Measurements from ENCODE around the gene TMEM17. TPM values are rescaled to one million over a fixed set of nuclear protein-coding genes. Genes with fewer than 3 reads are reported as not detected.

Gene TMEM17
- total RNA-seq, 2 donors from 2014 or later, result not detected

DNA sequence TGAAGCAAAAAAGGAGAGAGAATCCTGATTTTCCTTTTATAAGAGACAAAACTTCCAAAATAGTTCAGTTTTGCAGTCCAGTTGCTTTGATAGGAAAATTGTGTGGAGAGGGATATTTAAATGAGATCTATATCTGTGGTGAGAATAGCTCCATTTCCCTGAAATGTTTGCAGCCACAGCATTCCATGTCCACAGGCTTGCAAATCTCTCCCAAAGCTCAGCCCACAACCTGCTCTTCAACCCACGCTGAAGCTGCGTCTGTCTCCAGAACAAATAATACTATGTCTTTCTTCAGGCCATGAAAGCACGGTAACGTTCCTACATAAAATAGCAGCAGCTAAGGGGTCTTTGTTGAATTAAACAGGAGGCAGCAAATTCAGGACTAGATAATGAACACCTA lies 31.8 kb downstream of the TMEM17 start:
- H3K4me3 Mint-ChIP-seq, result no peak overlapping the region
- DNase-seq, result no peak
- no peak for ATAC-seq
- H3K4me1 Mint-ChIP-seq, result no peaks in the 10 kb centered on the region
- peaks cover 66% of the 10 kb centered on the region for H3K27me3 Mint-ChIP-seq
- H3K27ac Mint-ChIP-seq, result no peak overlapping the region
- no peaks in the 10 kb centered on the region for H3K9me3 ChIP-seq (ENCODE audit: control insufficient read depth, low read length, poor library complexity, severe bottlenecking)
- H3K36me3 Mint-ChIP-seq (ENCODE audit: low read depth), result peaks cover 2% of the 10 kb centered on the region

DNA sequence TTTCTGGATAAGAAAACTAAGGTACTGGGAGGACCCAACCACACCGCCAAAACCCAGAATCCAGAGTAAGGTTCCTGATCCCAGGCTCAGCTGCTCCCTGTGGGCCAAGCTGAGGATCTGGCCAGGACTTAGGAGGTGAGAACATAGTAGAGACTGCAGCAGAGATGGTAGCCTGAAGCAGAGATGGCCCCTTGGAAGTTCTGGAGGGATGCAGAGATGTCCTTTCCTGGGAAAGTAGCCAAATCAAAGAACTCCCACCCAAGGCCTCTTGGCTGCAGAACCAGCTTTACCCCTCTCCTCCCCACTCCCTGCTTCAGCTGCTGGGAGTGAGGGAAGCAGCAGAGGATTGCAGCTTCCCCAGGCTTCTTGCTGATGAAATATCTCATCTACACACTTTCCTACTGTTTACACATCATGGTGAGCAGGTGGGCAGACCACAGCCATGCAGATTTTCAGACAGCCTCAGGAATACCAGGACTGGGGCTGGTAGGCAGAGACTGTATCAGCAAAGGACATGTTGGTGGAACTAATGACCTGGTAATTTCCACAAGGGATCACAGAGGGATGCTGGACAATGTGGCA lies 32.7 kb downstream of the TMEM17 start:
- H3K4me1 Mint-ChIP-seq, result no peaks in the 10 kb centered on the region
- ATAC-seq (no peak), DNase-seq (no peak)

DNA sequence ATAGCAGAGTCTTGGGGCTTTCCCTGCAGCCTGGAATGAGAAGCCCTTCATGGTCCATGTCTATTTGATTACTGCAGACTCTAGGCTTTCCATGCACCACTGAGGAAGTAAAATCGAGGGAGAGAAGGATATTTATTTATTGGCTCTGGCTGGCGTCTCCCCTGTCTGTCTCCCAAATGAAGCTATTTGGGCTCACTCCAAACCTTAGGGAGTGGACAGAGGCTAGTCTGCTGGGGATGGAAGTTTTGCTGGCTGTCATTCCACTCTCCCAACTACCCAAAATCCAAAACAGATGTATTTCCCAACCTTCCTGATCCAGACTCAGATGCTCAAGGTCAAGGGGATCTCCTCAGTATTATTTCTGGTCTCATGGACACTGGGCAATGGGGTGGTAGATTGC lies 33.7 kb downstream of the TMEM17 start:
- no peak for DNase-seq
- Mint-ChIP-seq H3K4me1 (no peaks in the 10 kb centered on the region), H3K4me3 (no peak overlapping the region), H3K27me3 (peaks cover 66% of the 10 kb centered on the region), H3K27ac (no peak overlapping the region), H3K36me3 (ENCODE audit: low read depth) (peaks cover 2% of the 10 kb centered on the region)
- H3K9me3 ChIP-seq (ENCODE audit: control insufficient read depth, low read length, poor library complexity, severe bottlenecking), result no peaks in the 10 kb centered on the region
- ATAC-seq, result no peak

More for the DNA sequence above, 32.7 kb downstream of the TMEM17 start:
- no peak overlapping the region for H3K27ac Mint-ChIP-seq
- peaks cover 2% of the 10 kb centered on the region for H3K36me3 Mint-ChIP-seq (ENCODE audit: low read depth)
- H3K27me3 Mint-ChIP-seq, result peaks cover 66% of the 10 kb centered on the region
- no peaks in the 10 kb centered on the region for H3K9me3 ChIP-seq (ENCODE audit: control insufficient read depth, low read length, poor library complexity, severe bottlenecking)
- H3K4me3 Mint-ChIP-seq, result no peak overlapping the region

DNA sequence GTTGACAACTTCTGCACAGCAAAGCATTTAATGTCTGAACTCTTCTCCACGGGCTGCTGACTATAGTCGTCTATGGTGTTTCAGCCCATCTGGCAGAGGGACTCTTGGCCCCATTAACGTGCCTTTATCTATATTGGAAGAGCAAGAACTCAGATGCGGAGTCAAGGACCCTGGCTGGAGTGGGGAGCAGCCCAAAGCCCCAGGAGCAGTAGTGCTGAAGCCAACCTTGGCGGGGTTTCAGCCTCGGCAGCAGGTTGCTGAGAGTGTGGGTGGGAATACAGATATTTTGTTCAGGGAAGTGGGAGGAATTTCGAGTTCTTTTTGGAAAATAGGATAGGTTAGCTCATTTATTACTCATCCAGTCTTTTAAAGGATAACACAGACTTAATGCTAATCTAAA lies 34.2 kb downstream of the TMEM17 start:
- H3K4me3 Mint-ChIP-seq, result no peak overlapping the region

DNA sequence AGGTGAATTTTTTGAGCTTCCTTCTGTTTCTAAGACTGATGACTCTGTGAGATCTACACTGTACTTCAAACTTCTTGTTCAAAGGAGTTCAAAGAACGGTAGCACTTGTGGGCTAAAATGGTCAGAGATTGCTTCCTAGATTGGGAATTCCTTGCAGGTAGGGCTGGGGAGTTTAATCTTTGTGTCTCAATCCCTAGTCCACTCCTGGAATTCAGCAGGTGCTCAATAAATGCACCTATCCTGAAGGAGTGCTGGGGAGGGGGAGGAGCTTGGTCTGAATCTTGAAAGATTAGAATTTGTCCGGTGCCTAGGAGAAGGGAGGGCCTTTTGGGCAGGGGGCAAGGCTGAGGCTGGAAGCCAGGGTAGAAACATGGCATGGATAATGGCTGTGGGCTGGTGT lies 34.6 kb downstream of the TMEM17 start:
- H3K4me3 Mint-ChIP-seq, result no peak overlapping the region

More for the DNA sequence above, 34.2 kb downstream of the TMEM17 start:
- DNase-seq (no peak), ATAC-seq (no peak)
- peaks cover 64% of the 10 kb centered on the region for H3K27me3 Mint-ChIP-seq
- H3K4me1 Mint-ChIP-seq, result no peaks in the 10 kb centered on the region
- no peaks in the 10 kb centered on the region for H3K9me3 ChIP-seq (ENCODE audit: control insufficient read depth, low read length, poor library complexity, severe bottlenecking)
- peaks cover 2% of the 10 kb centered on the region for H3K36me3 Mint-ChIP-seq (ENCODE audit: low read depth)
- H3K27ac Mint-ChIP-seq, result no peak overlapping the region

DNA sequence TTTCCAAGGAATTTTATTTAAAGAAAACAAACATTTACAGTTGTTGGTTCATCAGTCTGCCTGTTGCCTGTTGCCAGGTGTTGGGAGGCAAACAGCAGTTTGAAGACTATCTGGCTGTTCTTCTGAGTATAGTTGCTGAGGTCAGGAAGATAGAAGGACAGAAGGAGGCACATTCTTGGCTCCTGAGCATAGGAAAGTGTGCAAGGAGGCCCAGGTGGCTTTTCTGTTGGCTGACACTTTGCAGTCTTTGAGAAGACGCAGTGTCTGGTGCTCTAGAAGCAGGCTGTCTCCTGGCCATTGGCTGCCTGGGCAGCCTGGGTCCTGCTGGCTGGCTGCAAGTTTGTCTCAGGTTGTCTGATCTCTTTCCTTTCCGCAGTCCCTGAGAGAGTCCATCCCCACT lies 36.4 kb downstream of the TMEM17 start:
- H3K9me3 ChIP-seq (ENCODE audit: control insufficient read depth, low read length, poor library complexity, severe bottlenecking), result no peaks in the 10 kb centered on the region
- H3K27ac Mint-ChIP-seq, result no peak overlapping the region
- no peak overlapping the region for H3K4me3 Mint-ChIP-seq
- H3K4me1 Mint-ChIP-seq, result no peaks in the 10 kb centered on the region
- no peak for DNase-seq
- H3K27me3 Mint-ChIP-seq, result peaks cover 45% of the 10 kb centered on the region
- ATAC-seq, result no peak
- H3K36me3 Mint-ChIP-seq (ENCODE audit: low read depth), result no peaks in the 10 kb centered on the region

More for the DNA sequence above, 34.6 kb downstream of the TMEM17 start:
- no peak for DNase-seq
- no peak for ATAC-seq
- peaks cover under 1% of the 10 kb centered on the region for H3K36me3 Mint-ChIP-seq (ENCODE audit: low read depth)
- no peaks in the 10 kb centered on the region for H3K4me1 Mint-ChIP-seq
- H3K27me3 Mint-ChIP-seq, result peaks cover 60% of the 10 kb centered on the region
- H3K9me3 ChIP-seq (ENCODE audit: control insufficient read depth, low read length, poor library complexity, severe bottlenecking), result no peaks in the 10 kb centered on the region
- H3K27ac Mint-ChIP-seq, result no peak overlapping the region

DNA sequence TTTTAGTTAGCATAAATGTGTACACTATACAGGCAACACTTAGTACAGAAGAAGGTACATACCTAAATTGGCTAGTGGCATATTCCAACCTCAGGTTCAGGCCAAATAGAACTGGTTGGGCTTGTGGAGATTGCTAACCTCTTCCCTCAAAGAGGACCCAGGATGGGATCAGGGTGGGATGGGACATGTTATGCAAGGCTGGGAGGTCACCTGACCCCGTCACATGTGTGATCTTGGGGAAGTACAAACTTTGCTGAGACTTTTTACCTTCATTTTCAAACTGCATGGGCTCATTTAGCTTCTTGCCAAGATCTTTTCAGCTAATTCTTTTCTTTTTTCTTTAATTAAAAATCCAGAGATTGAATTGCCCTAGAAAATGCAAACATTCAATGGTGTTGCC lies 36.9 kb downstream of the TMEM17 start:
- Mint-ChIP-seq H3K4me3 (no peak overlapping the region), H3K27me3 (peaks cover 44% of the 10 kb centered on the region), H3K4me1 (no peaks in the 10 kb centered on the region), H3K36me3 (ENCODE audit: low read depth) (no peaks in the 10 kb centered on the region), H3K27ac (no peak overlapping the region)
- ATAC-seq (no peak), DNase-seq (no peak)
- no peaks in the 10 kb centered on the region for H3K9me3 ChIP-seq (ENCODE audit: control insufficient read depth, low read length, poor library complexity, severe bottlenecking)

DNA sequence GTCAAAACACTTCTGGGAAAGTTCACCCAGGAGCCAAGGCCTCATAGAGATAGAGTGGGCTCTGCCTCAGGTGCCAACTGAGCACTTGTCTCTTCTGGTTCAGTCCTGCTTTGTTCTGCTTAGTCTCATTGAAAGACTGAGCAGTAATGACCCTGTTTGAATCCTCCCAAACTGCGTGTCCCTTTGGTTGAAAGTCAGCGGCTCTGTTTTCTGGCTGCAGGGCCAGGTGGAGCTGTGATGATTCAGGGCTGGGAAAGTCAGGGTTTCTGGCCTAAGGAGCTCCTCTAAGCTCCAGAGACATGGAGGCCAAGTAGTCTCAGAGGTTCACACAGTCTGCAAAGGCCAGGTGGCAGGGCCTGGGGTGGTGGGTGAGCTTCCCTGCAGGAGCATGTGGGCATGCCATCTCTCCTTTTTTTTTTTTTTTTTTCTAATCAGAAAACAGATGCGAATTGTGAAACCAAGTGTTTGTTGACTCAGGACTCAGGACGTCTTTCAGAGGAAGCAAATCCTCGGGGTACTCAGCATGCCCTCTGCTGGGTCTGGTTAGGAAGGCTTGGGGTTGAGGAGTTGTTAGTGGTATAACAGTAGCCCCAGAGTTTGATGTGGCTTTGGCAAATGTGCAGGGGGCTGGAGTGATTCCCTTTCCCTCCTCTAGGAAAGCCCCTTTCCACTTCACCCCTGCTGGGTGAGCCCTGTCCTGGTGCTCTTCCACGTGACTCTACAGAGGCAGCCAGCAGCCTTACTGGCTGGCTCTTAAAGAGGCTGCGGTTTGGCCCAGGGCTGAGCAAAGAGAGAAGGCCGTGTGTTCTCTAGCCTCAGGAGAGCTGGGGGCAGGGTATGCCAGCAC lies 38.3 kb downstream of the TMEM17 start:
- DNase-seq (no peak), ATAC-seq (no peak)
- Mint-ChIP-seq H3K27ac (no peak overlapping the region), H3K4me3 (no peak overlapping the region), H3K27me3 (peaks cover 44% of the 10 kb centered on the region), H3K4me1 (no peaks in the 10 kb centered on the region), H3K36me3 (ENCODE audit: low read depth) (no peaks in the 10 kb centered on the region)
- H3K9me3 ChIP-seq (ENCODE audit: control insufficient read depth, low read length, poor library complexity, severe bottlenecking), result no peaks in the 10 kb centered on the region

DNA sequence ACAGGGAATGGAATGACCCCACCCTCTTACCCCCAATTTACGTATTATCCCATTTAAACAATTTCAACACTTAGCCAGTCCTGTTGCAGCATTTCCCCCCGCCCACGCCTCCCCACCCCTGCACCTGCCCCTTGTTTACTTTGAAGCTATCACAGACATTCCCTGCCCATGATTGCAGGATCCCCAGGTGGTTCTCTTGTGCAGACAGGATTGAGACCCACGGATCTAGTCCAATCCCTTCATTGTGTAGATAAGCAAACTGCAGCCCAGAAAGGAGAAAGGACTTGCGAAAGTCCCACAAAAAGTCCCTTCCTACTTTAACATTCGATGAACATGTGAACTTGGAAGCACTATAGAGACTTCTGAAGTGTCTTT lies 38.9 kb downstream of the TMEM17 start:
- H3K27ac Mint-ChIP-seq, result no peak overlapping the region
- DNase-seq, result no peak
- H3K4me3 Mint-ChIP-seq, result no peak overlapping the region
- ATAC-seq, result no peak
- no peaks in the 10 kb centered on the region for H3K9me3 ChIP-seq (ENCODE audit: control insufficient read depth, low read length, poor library complexity, severe bottlenecking)
- peaks cover 39% of the 10 kb centered on the region for H3K27me3 Mint-ChIP-seq
- H3K4me1 Mint-ChIP-seq, result no peaks in the 10 kb centered on the region
- H3K36me3 Mint-ChIP-seq (ENCODE audit: low read depth), result no peaks in the 10 kb centered on the region

DNA sequence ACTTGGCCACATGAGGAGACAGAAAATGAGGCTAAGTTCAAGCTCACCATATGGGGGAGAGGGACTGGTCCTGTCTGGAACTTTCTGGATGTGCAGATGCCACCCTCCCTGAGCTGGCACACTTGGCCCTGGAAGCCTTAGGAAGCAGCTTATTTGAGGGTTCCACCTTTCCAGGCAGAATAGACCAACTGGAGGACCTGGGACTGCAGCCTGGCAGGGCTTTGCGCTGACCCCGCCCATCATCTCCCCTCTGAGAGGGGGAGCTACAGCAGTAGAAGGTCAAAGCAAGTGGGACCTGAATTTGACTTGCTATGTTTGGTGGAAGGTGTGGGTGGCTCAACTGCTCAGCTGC lies 39.5 kb downstream of the TMEM17 start:
- Mint-ChIP-seq H3K4me3 (no peak overlapping the region), H3K4me1 (no peaks in the 10 kb centered on the region), H3K27me3 (peaks cover 33% of the 10 kb centered on the region), H3K36me3 (ENCODE audit: low read depth) (no peaks in the 10 kb centered on the region), H3K27ac (no peak overlapping the region)
- DNase-seq, result no peak
- no peak for ATAC-seq
- no peaks in the 10 kb centered on the region for H3K9me3 ChIP-seq (ENCODE audit: control insufficient read depth, low read length, poor library complexity, severe bottlenecking)

DNA sequence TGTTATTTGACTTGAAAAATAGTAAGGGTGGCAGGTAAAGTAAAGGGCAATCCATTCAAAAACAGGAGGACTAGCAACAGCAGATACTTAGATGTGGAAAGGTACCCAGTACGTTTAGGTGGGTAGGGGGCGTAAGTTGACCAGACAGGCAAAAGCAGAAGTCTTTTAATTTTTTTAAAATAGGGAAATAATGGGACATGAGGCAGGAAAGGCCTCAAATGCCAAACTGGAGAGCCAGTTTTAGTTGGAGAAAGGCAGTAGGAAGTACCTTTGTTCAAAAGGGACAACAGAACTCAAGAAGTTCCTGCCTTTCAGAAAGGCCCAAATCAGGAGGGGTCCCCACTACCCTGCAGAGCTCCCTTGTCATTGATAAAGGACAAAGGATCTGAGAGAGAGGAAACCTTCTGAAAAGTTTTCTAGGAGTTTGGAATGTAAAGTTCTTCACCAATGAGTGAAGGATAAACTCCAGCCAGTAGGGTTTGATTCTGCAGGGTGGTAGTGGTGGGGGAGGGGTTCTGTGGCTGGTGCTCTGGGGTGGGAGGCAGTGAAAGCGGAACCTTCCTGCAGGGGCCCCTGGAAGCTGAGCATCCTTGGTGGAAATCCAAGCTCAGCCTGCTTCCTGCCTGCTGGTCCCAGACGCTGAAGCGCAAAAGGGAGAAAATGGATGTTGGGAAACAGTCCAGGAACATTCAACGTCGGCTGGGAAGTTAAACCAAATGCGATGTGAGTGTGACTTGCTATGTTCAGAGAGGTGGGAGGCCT lies 40.1 kb downstream of the TMEM17 start:
- Mint-ChIP-seq H3K4me1 (no peaks in the 10 kb centered on the region), H3K27me3 (peaks cover 30% of the 10 kb centered on the region), H3K36me3 (ENCODE audit: low read depth) (no peaks in the 10 kb centered on the region), H3K4me3 (no peak overlapping the region), H3K27ac (no peak overlapping the region)
- H3K9me3 ChIP-seq (ENCODE audit: control insufficient read depth, low read length, poor library complexity, severe bottlenecking), result no peaks in the 10 kb centered on the region
- ATAC-seq (no peak), DNase-seq (no peak)

DNA sequence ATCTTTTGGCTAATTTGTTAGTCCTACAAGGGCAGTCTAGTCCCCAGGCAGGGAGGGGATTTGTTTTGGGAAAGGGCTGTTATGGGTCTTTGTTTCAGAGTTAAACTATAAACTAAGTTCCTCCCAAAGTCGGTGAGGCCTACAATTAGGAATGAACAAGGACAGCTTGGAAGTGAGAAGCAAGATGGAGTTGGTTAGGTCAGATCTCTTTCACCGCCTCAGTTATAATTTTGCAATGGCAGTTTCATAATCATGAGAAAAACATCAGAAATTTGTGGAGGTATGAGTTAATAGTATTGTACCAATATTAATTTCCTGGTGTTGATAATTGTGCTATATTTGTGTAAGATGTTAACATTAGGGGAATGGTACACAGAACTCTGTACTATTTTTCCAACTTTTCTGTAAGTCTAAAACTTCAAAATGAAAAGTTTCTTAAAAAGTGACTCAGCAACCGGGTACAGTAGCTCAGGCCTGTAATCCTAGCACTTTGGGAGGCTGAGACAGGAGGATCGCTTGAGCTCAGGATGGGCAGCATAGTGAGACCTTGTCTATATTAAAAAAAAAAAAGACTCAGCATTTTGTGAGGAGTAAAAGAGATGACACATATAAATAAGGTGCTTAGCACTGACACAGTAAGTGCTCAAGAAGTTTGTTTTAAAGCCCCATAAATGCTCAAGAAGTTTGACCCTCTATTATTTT lies 40.8 kb downstream of the TMEM17 start:
- ATAC-seq, result no peak
- Mint-ChIP-seq H3K4me3 (no peak overlapping the region), H3K27me3 (peaks cover 23% of the 10 kb centered on the region), H3K36me3 (ENCODE audit: low read depth) (no peaks in the 10 kb centered on the region), H3K4me1 (no peaks in the 10 kb centered on the region), H3K27ac (peak overlapping the region; percentile 3)
- no peaks in the 10 kb centered on the region for H3K9me3 ChIP-seq (ENCODE audit: control insufficient read depth, low read length, poor library complexity, severe bottlenecking)
- no peak for DNase-seq
